Measurements from ENCODE around the gene LRRC10. TPM values are rescaled to one million over a fixed set of nuclear protein-coding genes. Genes with fewer than 3 reads are reported as not detected.

LRRC10 gene, protein sequence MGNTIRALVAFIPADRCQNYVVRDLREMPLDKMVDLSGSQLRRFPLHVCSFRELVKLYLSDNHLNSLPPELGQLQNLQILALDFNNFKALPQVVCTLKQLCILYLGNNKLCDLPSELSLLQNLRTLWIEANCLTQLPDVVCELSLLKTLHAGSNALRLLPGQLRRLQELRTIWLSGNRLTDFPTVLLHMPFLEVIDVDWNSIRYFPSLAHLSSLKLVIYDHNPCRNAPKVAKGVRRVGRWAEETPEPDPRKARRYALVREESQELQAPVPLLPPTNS
- polyA plus RNA-seq (not detected in 2 replicates), polyA minus RNA-seq (not detected in 2 replicates)

DNA sequence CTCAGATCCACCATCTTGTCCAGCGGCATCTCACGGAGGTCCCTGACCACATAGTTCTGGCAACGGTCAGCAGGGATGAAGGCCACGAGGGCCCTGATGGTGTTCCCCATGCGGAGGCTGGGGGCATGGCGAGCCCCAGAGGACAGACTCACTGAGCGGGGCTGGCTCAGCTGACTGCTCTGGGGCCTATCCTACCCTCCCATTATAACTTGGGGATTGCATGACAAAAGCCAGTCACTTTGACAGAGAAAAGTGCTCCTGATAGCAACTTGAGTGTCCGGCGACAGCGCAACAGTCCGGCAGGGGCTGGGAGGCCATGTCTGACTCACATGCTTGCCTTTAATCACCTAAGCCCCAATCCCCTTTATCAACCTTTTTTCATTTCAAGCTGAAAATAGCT, at the start of gene LRRC10:
Gene LRRC10 (minus strand): TSS at position 179 of the 400 bp plus-strand sequence. CDS start 69 bp downstream, at position 110.
- no peak within 1 kb of the TSS for H3K27ac ChIP-seq (ENCODE audit: low read length)
- no peaks in the 10 kb centered on the region for H3K79me2 ChIP-seq (replicated peaks; ENCODE audit: insufficient read depth, low read length)
- H3F3A ChIP-seq (ENCODE audit: insufficient read depth, low read length, poor library complexity, severe bottlenecking), result no peaks in the 10 kb centered on the region
- no peak within 1 kb of the TSS for H3K4me2 ChIP-seq (ENCODE audit: low read length)
- no peak for TF ChIP-seq SMC3 (conservative IDR thresholded peaks at IDR 0.05; ENCODE audit: poor library complexity)
- TF ChIP-seq, protein P1, sequence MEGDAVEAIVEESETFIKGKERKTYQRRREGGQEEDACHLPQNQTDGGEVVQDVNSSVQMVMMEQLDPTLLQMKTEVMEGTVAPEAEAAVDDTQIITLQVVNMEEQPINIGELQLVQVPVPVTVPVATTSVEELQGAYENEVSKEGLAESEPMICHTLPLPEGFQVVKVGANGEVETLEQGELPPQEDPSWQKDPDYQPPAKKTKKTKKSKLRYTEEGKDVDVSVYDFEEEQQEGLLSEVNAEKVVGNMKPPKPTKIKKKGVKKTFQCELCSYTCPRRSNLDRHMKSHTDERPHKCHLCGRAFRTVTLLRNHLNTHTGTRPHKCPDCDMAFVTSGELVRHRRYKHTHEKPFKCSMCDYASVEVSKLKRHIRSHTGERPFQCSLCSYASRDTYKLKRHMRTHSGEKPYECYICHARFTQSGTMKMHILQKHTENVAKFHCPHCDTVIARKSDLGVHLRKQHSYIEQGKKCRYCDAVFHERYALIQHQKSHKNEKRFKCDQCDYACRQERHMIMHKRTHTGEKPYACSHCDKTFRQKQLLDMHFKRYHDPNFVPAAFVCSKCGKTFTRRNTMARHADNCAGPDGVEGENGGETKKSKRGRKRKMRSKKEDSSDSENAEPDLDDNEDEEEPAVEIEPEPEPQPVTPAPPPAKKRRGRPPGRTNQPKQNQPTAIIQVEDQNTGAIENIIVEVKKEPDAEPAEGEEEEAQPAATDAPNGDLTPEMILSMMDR (IDR thresholded peaks at IDR 0.05; ENCODE audit: poor library complexity, severe bottlenecking), result no peak
- TF ChIP-seq, protein P2, sequence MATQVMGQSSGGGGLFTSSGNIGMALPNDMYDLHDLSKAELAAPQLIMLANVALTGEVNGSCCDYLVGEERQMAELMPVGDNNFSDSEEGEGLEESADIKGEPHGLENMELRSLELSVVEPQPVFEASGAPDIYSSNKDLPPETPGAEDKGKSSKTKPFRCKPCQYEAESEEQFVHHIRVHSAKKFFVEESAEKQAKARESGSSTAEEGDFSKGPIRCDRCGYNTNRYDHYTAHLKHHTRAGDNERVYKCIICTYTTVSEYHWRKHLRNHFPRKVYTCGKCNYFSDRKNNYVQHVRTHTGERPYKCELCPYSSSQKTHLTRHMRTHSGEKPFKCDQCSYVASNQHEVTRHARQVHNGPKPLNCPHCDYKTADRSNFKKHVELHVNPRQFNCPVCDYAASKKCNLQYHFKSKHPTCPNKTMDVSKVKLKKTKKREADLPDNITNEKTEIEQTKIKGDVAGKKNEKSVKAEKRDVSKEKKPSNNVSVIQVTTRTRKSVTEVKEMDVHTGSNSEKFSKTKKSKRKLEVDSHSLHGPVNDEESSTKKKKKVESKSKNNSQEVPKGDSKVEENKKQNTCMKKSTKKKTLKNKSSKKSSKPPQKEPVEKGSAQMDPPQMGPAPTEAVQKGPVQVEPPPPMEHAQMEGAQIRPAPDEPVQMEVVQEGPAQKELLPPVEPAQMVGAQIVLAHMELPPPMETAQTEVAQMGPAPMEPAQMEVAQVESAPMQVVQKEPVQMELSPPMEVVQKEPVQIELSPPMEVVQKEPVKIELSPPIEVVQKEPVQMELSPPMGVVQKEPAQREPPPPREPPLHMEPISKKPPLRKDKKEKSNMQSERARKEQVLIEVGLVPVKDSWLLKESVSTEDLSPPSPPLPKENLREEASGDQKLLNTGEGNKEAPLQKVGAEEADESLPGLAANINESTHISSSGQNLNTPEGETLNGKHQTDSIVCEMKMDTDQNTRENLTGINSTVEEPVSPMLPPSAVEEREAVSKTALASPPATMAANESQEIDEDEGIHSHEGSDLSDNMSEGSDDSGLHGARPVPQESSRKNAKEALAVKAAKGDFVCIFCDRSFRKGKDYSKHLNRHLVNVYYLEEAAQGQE (IDR thresholded peaks at IDR 0.05; ENCODE audit: borderline replicate concordance), result no peak
- no peak for TF ChIP-seq EZH2 (IDR thresholded peaks at IDR 0.05; ENCODE audit: borderline replicate concordance, insufficient read depth, low read length, poor library complexity, severe bottlenecking)
- TF ChIP-seq POLR2AphosphoS5 (IDR thresholded peaks at IDR 0.05), result no peak
- no peak for TF ChIP-seq TAF1 (IDR thresholded peaks at IDR 0.05; ENCODE audit: low read depth)
- TF ChIP-seq EP300 (conservative IDR thresholded peaks at IDR 0.05; ENCODE audit: poor library complexity, severe bottlenecking), result no peak
- no peak for TF ChIP-seq RAD21 (conservative IDR thresholded peaks at IDR 0.05)
- TF ChIP-seq MXI1 (conservative IDR thresholded peaks at IDR 0.05; ENCODE audit: poor library complexity, severe bottlenecking), result no peak
- H3K9ac ChIP-seq (ENCODE audit: low read length), result no peak within 1 kb of the TSS
- no peaks in the 10 kb centered on the region for H3K27me3 ChIP-seq (ENCODE audit: insufficient read depth, low read depth, low read length)
- no peaks in the 10 kb centered on the region for H3K36me3 ChIP-seq (ENCODE audit: insufficient read depth, low read length)
- H3K4me3 ChIP-seq (ENCODE audit: low read length), result no peak within 1 kb of the TSS
- no peaks in the 10 kb centered on the region for H3K9me3 ChIP-seq (ENCODE audit: low read length)
- no peaks in the 10 kb centered on the region for H4K20me1 ChIP-seq (ENCODE audit: insufficient read depth)
- H3K9me2 ChIP-seq (ENCODE audit: insufficient read depth, low read length), result no peaks in the 10 kb centered on the region
- no peak within 1 kb of the TSS for H2AFZ ChIP-seq (ENCODE audit: low read depth, low read length)

DNA sequence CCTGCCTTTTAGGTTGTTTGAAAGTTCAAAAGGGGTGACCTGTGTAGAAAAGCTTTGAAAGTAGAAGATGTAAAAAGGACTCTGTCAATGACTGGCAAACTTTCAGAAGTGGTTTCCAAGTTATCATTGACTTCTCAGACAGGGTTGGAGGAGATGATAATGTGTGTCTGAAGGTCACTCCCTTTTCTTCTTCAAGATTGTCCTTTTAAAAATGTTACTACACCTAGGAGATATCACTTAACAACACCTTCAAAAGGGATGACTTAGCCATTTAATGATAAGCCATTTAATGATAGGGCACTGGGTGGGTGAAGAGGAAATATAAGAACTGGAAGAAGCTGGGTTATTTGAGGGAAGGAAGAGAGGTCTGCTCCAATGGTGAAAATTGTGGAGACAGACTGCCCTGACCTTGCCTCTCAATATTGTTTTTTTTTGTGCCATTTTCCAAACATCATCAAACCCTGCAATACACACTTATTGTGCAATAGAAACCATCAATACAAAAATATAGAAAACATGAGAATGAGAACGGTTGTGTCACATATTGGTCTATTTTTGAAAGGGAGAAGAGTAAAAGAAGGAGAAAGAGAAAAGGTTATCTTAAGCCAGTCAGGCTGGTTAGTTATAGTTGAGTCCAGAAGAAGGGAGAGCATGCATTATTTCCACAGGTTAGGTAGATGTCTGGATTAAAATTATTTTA, 49.6 kb upstream of the LRRC10 start:
- no peaks in the 10 kb centered on the region for H3K36me3 ChIP-seq (ENCODE audit: insufficient read depth, low read length)
- no peaks in the 10 kb centered on the region for H3F3A ChIP-seq (ENCODE audit: insufficient read depth, low read length, poor library complexity, severe bottlenecking)
- no peak overlapping the region for H2AFZ ChIP-seq (ENCODE audit: low read depth, low read length)

More for the DNA sequence above, 49.6 kb upstream of the LRRC10 start:
- H4K20me1 ChIP-seq (ENCODE audit: insufficient read depth), result no peaks in the 10 kb centered on the region
- H3K4me3 ChIP-seq (ENCODE audit: low read length), result no peak overlapping the region
- no peak overlapping the region for H3K9ac ChIP-seq (ENCODE audit: low read length)
- no peaks in the 10 kb centered on the region for H3K9me2 ChIP-seq (ENCODE audit: insufficient read depth, low read length)
- H3K4me2 ChIP-seq (ENCODE audit: low read length), result no peak overlapping the region
- no peaks in the 10 kb centered on the region for H3K27me3 ChIP-seq (ENCODE audit: insufficient read depth, low read depth, low read length)
- H3K9me3 ChIP-seq (ENCODE audit: low read length), result no peaks in the 10 kb centered on the region
- TF ChIP-seq MXI1 (conservative IDR thresholded peaks at IDR 0.05; ENCODE audit: poor library complexity, severe bottlenecking), result no peak
- TF ChIP-seq RAD21 (conservative IDR thresholded peaks at IDR 0.05), result no peak
- TF ChIP-seq, protein P2 (IDR thresholded peaks at IDR 0.05; ENCODE audit: borderline replicate concordance), result no peak
- TF ChIP-seq SMC3 (conservative IDR thresholded peaks at IDR 0.05; ENCODE audit: poor library complexity), result no peak
- TF ChIP-seq, protein P1 (IDR thresholded peaks at IDR 0.05; ENCODE audit: poor library complexity, severe bottlenecking), result no peak
- no peak for TF ChIP-seq EP300 (conservative IDR thresholded peaks at IDR 0.05; ENCODE audit: poor library complexity, severe bottlenecking)
- TF ChIP-seq EZH2 (IDR thresholded peaks at IDR 0.05; ENCODE audit: borderline replicate concordance, insufficient read depth, low read length, poor library complexity, severe bottlenecking), result no peak
- TF ChIP-seq POLR2AphosphoS5 (IDR thresholded peaks at IDR 0.05), result no peak
- no peak for TF ChIP-seq TAF1 (IDR thresholded peaks at IDR 0.05; ENCODE audit: low read depth)
- H3K79me2 ChIP-seq (replicated peaks; ENCODE audit: insufficient read depth, low read length), result no peaks in the 10 kb centered on the region
- H3K27ac ChIP-seq (ENCODE audit: low read length), result no peak overlapping the region
